ENCODE measurements around the gene MET.

GRCh38 chr7:116820149-116820548, 148.2 kb downstream of the MET start:
- TF ChIP-seq CTCF (conservative IDR thresholded peaks at IDR 0.05 in 1 of 2, IDR thresholded peaks at IDR 0.05 in 1 of 2; ENCODE audit: low read depth in 1 of 2, low read length in 2 of 2) (no peak), EZH2 (IDR thresholded peaks at IDR 0.05; ENCODE audit: low read length, missing control alignments) (no peak)

Data from fibroblast of lung (primary cell).